ENCODE data around the gene TMEM135. TPM values are rescaled to one million over a fixed set of nuclear protein-coding genes. Genes with fewer than 3 reads are reported as not detected.

Gene TMEM135
- total RNA-seq, 1 donor from 2014 or later, result 24.7 TPM

DNA sequence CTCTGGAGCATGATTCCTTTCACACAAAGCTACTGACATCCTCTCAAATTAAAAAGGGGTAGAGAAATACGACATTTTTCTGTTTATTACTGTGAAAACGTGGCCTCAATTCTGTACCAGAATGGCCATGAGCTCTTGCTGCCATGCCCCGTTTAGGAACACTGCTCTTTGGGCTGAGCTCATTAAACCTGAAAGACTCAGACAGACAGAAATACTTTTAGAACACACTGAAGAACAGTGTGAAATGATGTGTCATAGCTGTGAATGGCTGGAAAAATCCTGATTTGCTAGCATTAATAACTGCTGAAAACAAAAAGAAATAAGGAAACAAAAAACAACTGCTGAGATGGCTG lies 32.2 kb upstream of the TMEM135 start:
- no peak overlapping the region for H3K4me3 Mint-ChIP-seq (ENCODE audit: unreplicated experiment)
- H3K4me1 Mint-ChIP-seq (ENCODE audit: unreplicated experiment), result no peaks in the 10 kb centered on the region
- no peaks in the 10 kb centered on the region for H3K9me3 Mint-ChIP-seq (ENCODE audit: unreplicated experiment)
- no peak overlapping the region for H3K27ac Mint-ChIP-seq (ENCODE audit: unreplicated experiment)
- DNase-seq (ENCODE audit: extremely low spot score, unreplicated experiment), result no peak
- H3K36me3 Mint-ChIP-seq (ENCODE audit: unreplicated experiment), result no peaks in the 10 kb centered on the region
- no peaks in the 10 kb centered on the region for H3K27me3 Mint-ChIP-seq (ENCODE audit: unreplicated experiment)
- TF ChIP-seq, protein P1, sequence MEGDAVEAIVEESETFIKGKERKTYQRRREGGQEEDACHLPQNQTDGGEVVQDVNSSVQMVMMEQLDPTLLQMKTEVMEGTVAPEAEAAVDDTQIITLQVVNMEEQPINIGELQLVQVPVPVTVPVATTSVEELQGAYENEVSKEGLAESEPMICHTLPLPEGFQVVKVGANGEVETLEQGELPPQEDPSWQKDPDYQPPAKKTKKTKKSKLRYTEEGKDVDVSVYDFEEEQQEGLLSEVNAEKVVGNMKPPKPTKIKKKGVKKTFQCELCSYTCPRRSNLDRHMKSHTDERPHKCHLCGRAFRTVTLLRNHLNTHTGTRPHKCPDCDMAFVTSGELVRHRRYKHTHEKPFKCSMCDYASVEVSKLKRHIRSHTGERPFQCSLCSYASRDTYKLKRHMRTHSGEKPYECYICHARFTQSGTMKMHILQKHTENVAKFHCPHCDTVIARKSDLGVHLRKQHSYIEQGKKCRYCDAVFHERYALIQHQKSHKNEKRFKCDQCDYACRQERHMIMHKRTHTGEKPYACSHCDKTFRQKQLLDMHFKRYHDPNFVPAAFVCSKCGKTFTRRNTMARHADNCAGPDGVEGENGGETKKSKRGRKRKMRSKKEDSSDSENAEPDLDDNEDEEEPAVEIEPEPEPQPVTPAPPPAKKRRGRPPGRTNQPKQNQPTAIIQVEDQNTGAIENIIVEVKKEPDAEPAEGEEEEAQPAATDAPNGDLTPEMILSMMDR (IDR thresholded peaks at IDR 0.05), result no peak

DNA sequence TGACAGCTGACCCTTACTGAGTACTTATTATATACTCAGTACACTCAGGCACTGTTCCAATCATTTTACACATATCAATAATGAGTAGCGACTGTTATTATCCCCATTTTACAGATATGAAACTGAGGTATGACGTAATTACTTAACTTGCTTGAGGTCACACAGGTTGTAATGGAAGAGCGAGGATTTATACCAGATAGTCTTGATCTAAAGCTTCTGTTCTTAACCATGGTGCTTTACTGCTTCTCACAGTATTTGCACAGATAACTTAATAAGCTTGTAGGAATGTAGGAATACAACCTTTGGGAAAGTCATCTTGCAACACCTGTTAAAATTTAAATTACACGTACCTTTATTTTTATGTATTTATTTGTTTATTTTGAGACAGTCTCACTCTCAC lies 31.7 kb upstream of the TMEM135 start:
- H3K4me3 Mint-ChIP-seq (ENCODE audit: unreplicated experiment), result no peak overlapping the region
- TF ChIP-seq, protein P1 (IDR thresholded peaks at IDR 0.05), result no peak
- DNase-seq (ENCODE audit: extremely low spot score, unreplicated experiment), result no peak
- H3K4me1 Mint-ChIP-seq (ENCODE audit: unreplicated experiment), result no peaks in the 10 kb centered on the region
- H3K27ac Mint-ChIP-seq (ENCODE audit: unreplicated experiment), result no peak overlapping the region
- H3K36me3 Mint-ChIP-seq (ENCODE audit: unreplicated experiment), result no peaks in the 10 kb centered on the region
- H3K9me3 Mint-ChIP-seq (ENCODE audit: unreplicated experiment), result no peaks in the 10 kb centered on the region
- no peaks in the 10 kb centered on the region for H3K27me3 Mint-ChIP-seq (ENCODE audit: unreplicated experiment)

DNA sequence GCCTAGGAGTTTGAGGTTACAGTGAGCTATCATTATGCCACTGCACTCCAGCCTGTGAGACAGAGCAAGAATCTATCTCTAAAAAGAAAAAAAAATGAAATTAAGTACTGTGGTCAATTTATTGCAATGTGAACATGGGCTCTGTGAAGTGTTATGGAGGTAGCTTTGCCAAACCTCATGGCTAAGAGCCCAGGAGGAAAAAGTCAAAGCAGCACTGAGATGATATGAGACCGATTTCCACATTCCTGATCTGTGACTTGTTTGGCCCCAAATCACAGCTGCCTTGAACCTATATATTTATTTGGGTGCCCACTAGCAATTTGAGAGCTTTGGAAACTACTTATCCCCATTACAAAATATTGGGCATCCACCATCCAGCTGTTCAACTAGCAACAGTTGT lies 29.8 kb upstream of the TMEM135 start:
- Mint-ChIP-seq H3K36me3 (ENCODE audit: unreplicated experiment) (no peaks in the 10 kb centered on the region), H3K27me3 (ENCODE audit: unreplicated experiment) (no peaks in the 10 kb centered on the region), H3K4me1 (ENCODE audit: unreplicated experiment) (no peaks in the 10 kb centered on the region), H3K9me3 (ENCODE audit: unreplicated experiment) (no peaks in the 10 kb centered on the region), H3K27ac (ENCODE audit: unreplicated experiment) (no peak overlapping the region), H3K4me3 (ENCODE audit: unreplicated experiment) (no peak overlapping the region)
- DNase-seq (ENCODE audit: extremely low spot score, unreplicated experiment), result no peak
- TF ChIP-seq, protein P1 (IDR thresholded peaks at IDR 0.05), result no peak

DNA sequence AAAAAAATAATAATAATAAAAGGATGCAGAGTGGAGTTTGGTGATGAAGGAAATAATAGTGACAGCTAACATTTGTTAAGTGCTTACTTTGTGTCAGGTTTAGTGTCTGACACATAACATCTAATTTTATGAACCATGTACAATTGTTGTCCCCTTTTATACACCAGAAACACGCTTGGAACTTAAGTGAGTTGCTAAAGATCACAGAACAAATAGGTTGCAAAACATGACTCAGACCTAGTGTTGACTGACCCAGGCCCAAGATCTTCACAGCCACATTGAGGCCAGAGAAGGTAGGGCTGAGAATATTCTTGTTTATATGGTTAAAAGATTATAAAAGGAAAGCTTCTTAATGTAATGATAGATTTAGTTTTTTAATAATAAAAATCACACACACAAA lies 25.6 kb upstream of the TMEM135 start:
- DNase-seq (ENCODE audit: extremely low spot score, unreplicated experiment), result no peak
- TF ChIP-seq, protein P1 (IDR thresholded peaks at IDR 0.05), result no peak
- no peaks in the 10 kb centered on the region for H3K36me3 Mint-ChIP-seq (ENCODE audit: unreplicated experiment)
- H3K4me1 Mint-ChIP-seq (ENCODE audit: unreplicated experiment), result peaks cover 4% of the 10 kb centered on the region
- no peak overlapping the region for H3K4me3 Mint-ChIP-seq (ENCODE audit: unreplicated experiment)
- no peak overlapping the region for H3K27ac Mint-ChIP-seq (ENCODE audit: unreplicated experiment)
- H3K27me3 Mint-ChIP-seq (ENCODE audit: unreplicated experiment), result no peaks in the 10 kb centered on the region
- H3K9me3 Mint-ChIP-seq (ENCODE audit: unreplicated experiment), result no peaks in the 10 kb centered on the region

DNA sequence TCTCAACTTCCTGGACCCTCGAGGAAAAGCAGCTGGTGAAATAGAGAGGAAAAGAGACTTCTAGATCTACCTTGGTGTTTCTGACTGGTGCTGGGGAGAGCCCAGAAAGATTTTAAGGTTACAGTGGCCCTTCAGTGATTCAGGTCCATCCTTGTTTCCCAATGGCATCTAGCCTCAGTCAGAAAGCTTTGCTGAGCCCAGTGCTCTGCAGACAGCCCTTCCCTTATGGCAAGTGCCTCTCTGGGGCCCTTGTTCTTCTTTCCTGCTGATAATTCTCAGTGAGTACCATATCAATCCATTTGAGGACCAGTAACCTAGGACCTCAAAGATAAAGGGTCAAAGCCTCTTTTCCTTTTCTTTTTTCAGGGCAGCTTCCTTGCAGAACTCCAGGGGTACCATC lies 25.1 kb upstream of the TMEM135 start:
- TF ChIP-seq, protein P1 (IDR thresholded peaks at IDR 0.05), result no peak
- H3K4me3 Mint-ChIP-seq (ENCODE audit: unreplicated experiment), result no peak overlapping the region
- no peaks in the 10 kb centered on the region for H3K9me3 Mint-ChIP-seq (ENCODE audit: unreplicated experiment)
- DNase-seq (ENCODE audit: extremely low spot score, unreplicated experiment), result no peak
- no peak overlapping the region for H3K27ac Mint-ChIP-seq (ENCODE audit: unreplicated experiment)
- no peaks in the 10 kb centered on the region for H3K27me3 Mint-ChIP-seq (ENCODE audit: unreplicated experiment)
- peaks cover 4% of the 10 kb centered on the region for H3K4me1 Mint-ChIP-seq (ENCODE audit: unreplicated experiment)
- H3K36me3 Mint-ChIP-seq (ENCODE audit: unreplicated experiment), result no peaks in the 10 kb centered on the region

Measured in osteocyte (in vitro differentiated cells).